ENCODE measurements around the gene HACD2. TPM values are rescaled to one million over a fixed set of nuclear protein-coding genes. Genes with fewer than 3 reads are reported as not detected.

The HACD2 gene
- polyA plus RNA-seq, 3 donors, result 12.9 to 17.1 (median 15.1) TPM

DNA sequence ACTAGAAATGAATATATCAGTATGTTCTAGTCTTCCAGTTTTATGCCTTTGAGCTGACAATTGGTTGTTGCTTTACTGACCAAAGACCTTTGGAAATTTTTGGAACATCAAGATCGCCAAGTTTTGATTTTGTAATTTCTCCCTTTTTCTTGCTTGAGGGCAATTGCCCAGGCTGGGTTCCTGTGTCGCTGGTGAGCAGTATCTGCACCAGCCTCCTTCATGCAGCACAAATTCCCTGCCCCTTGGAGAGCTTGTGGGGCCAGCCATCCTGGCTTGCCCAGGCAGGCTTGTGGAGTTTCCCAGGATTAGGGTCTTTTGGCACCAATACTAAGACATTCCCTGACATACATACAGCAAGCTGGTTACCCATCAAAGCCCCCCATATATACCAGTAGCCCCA lies 37.9 kb upstream of the HACD2 start:
- intact Hi-C loops (cut with micrococcal nuclease), result no loop called here
- H3K4me3 Mint-ChIP-seq, result no peak overlapping the region

DNA sequence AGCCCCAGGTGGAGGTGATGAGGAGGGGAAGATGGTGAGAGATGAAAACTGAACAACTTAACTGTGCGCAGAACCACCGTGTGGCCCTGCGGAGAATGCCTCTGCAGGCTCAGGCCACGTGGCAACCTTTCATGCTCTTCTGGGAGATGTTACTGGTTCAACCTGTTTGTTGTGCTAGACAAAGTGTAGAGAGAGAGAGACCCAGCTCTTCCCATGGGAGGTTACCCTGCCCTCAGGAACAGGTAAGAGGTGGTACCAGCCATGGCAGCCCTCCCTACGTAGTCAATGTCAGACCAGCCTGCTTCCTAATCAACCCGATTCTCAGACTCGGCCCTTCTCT lies 37.0 kb upstream of the HACD2 start:
- DNase-seq, result no peak
- TF ChIP-seq, protein P1, sequence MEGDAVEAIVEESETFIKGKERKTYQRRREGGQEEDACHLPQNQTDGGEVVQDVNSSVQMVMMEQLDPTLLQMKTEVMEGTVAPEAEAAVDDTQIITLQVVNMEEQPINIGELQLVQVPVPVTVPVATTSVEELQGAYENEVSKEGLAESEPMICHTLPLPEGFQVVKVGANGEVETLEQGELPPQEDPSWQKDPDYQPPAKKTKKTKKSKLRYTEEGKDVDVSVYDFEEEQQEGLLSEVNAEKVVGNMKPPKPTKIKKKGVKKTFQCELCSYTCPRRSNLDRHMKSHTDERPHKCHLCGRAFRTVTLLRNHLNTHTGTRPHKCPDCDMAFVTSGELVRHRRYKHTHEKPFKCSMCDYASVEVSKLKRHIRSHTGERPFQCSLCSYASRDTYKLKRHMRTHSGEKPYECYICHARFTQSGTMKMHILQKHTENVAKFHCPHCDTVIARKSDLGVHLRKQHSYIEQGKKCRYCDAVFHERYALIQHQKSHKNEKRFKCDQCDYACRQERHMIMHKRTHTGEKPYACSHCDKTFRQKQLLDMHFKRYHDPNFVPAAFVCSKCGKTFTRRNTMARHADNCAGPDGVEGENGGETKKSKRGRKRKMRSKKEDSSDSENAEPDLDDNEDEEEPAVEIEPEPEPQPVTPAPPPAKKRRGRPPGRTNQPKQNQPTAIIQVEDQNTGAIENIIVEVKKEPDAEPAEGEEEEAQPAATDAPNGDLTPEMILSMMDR (IDR thresholded peaks at IDR 0.05), result no peak
- Mint-ChIP-seq H3K27me3 (ENCODE audit: low read depth in 3 of 3) (peaks cover 0 to 3% (median 3%) of the 10 kb centered on the region in 3 donors), H3K9me3 (peaks cover 0 to 3% (median 0%) of the 10 kb centered on the region in 7 donors), H3K36me3 (no peaks in the 10 kb centered on the region), H3K4me3 (no peak overlapping the region), H3K4me1 (peaks cover 48% of the 10 kb centered on the region), H3K27ac (peak overlapping the region in 1 of 7 donors; percentile 77)
- 98% methylated on average over 7 of the region's 7 CpGs for WGBS (ENCODE audit: insufficient coverage)
- H3K4me1 ChIP-seq (ENCODE audit: control insufficient read depth in 1 of 2, insufficient read depth in 2 of 2, low read length in 2 of 2), result peaks cover 39 to 44% of the 10 kb centered on the region in 2 donors
- no peak overlapping the region for H3K9ac ChIP-seq (ENCODE audit: insufficient read depth, low read length, poor library complexity, severe bottlenecking)
- no peak overlapping the region for H3K4me3 ChIP-seq (replicated peaks in 1 of 3; ENCODE audit: low read depth in 2 of 3, low read length in 3 of 3)
- no peaks in the 10 kb centered on the region for H3K79me2 ChIP-seq (ENCODE audit: insufficient read depth, low read length)
- no peak overlapping the region for H3K27ac ChIP-seq (ENCODE audit: low read depth in 1 of 2, low read length in 2 of 2)
- H3K9me3 ChIP-seq (replicated peaks in 1 of 2; ENCODE audit: control insufficient read depth in 1 of 2, insufficient read depth in 1 of 2, low read length in 2 of 2), result no peaks in the 10 kb centered on the region
- H3K36me3 ChIP-seq (replicated peaks in 1 of 2; ENCODE audit: control insufficient read depth in 1 of 2, insufficient read depth in 2 of 2, low read length in 2 of 2), result no peaks in the 10 kb centered on the region
- no peak overlapping the region for H2AFZ ChIP-seq (ENCODE audit: insufficient read depth, low read depth, low read length, poor library complexity, severe bottlenecking)
- intact Hi-C loops (cut with micrococcal nuclease), result no loop called here
- H3K27me3 ChIP-seq (ENCODE audit: control insufficient read depth in 2 of 2, insufficient read depth in 2 of 2, low read length in 2 of 2), result no peaks in the 10 kb centered on the region
- H3K4me2 ChIP-seq (replicated peaks; ENCODE audit: extremely low read depth, low read length, poor library complexity, severe bottlenecking), result no peak overlapping the region
- no peaks in the 10 kb centered on the region for H4K20me1 ChIP-seq (ENCODE audit: insufficient read depth, low read length)

More for the DNA sequence above, 37.9 kb upstream of the HACD2 start:
- H3K4me1 ChIP-seq (ENCODE audit: control insufficient read depth in 1 of 2, insufficient read depth in 2 of 2, low read length in 2 of 2), result peaks cover 29 to 35% of the 10 kb centered on the region in 2 donors
- H3K9ac ChIP-seq (ENCODE audit: insufficient read depth, low read length, poor library complexity, severe bottlenecking), result no peak overlapping the region
- H2AFZ ChIP-seq (ENCODE audit: insufficient read depth, low read depth, low read length, poor library complexity, severe bottlenecking), result no peak overlapping the region
- TF ChIP-seq, protein P1 (IDR thresholded peaks at IDR 0.05), result no peak
- no peaks in the 10 kb centered on the region for H3K36me3 ChIP-seq (replicated peaks in 1 of 2; ENCODE audit: control insufficient read depth in 1 of 2, insufficient read depth in 2 of 2, low read length in 2 of 2)
- no peak overlapping the region for H3K4me3 ChIP-seq (replicated peaks in 1 of 3; ENCODE audit: low read depth in 2 of 3, low read length in 3 of 3)
- no peaks in the 10 kb centered on the region for H3K27me3 ChIP-seq (ENCODE audit: control insufficient read depth in 2 of 2, insufficient read depth in 2 of 2, low read length in 2 of 2)
- H3K79me2 ChIP-seq (ENCODE audit: insufficient read depth, low read length), result no peaks in the 10 kb centered on the region
- DNase-seq, result no peak
- H3K9me3 Mint-ChIP-seq, result peaks cover 0 to 3% (median 0%) of the 10 kb centered on the region in 7 donors
- H3K4me2 ChIP-seq (replicated peaks; ENCODE audit: extremely low read depth, low read length, poor library complexity, severe bottlenecking), result no peak overlapping the region
- H3K4me1 Mint-ChIP-seq, result peaks cover 39% of the 10 kb centered on the region
- H3K27ac ChIP-seq (ENCODE audit: low read depth in 1 of 2, low read length in 2 of 2), result no peak overlapping the region
- H3K27ac Mint-ChIP-seq, result peak overlapping the region in 1 of 7 donors; percentile 11
- whole genome bisulfite sequencing (ENCODE audit: insufficient coverage), result 92% methylated on average over 2 of the region's 2 CpGs
- no peaks in the 10 kb centered on the region for H4K20me1 ChIP-seq (ENCODE audit: insufficient read depth, low read length)
- no peaks in the 10 kb centered on the region for H3K9me3 ChIP-seq (replicated peaks in 1 of 2; ENCODE audit: control insufficient read depth in 1 of 2, insufficient read depth in 1 of 2, low read length in 2 of 2)
- no peaks in the 10 kb centered on the region for H3K36me3 Mint-ChIP-seq
- peaks cover 0 to 3% (median 3%) of the 10 kb centered on the region in 3 donors for H3K27me3 Mint-ChIP-seq (ENCODE audit: low read depth in 3 of 3)

Measured in CD14-positive monocyte (primary cell).